ENCODE data around the gene CTDP1. TPM values are rescaled to one million over a fixed set of nuclear protein-coding genes. Genes with fewer than 3 reads are reported as not detected.

Gene CTDP1
- total and polyA plus RNA-seq, 9 of the 15 experiments (the other 6 are each of a cell fraction or from before 2014, with no cell fraction given) = 0.07 to 19.2 (median 4.0) TPM

- TF ChIP-seq ZNF280A (IDR thresholded peaks at IDR 0.05; ENCODE audit: low read depth, partially characterized antibody) (no peak), ZNF551 (CRISPR knock-in tag; IDR thresholded peaks at IDR 0.05) (no peak), ZBTB12 (CRISPR knock-in tag; IDR thresholded peaks at IDR 0.05) (no peak)
Measured at GRCh38 chr18:79699653-79700052, 20.1 kb downstream of the CTDP1 start (continued).

DNA sequence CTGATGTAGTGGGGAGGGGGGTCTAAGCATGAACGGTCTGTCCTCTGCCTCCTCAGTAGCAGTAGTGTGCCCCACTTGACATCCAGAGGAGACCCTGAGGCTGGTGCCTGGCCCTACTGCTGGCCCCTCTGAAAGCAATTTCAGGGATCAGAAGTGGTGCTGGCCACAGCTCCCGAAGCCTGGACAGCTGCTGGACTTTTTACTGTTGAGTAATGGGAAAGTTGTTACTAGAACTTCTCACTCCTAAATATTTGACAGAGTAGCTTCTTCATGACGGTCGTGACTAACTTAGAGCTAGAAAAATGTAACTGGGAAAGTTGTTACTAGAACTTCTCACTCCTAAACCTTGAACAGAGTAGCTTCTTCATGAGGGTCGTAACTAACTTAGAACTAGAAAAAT is 23.3 kb downstream of the CTDP1 start:
- DNase-seq (ENCODE audit: extremely low read depth in 1 of 4, low spot score in 3 of 4) (no peak), FAIRE-seq (no peak), ATAC-seq (no peak)
- Histone ChIP-seq H3K27me3 (ENCODE audit: control insufficient read depth in 2 of 2, insufficient read depth in 2 of 2, low read length in 2 of 2) (no peaks in the 10 kb centered on the region), H3K4me3 (no peak overlapping the region), H2AFZ (ENCODE audit: low read depth, low read length) (no peak overlapping the region), H3K4me1 (replicated peaks in 1 of 2; ENCODE audit: control insufficient read depth in 2 of 2, insufficient read depth in 2 of 2, low read length in 2 of 2) (no peaks in the 10 kb centered on the region), H3K27ac (ENCODE audit: extremely low read depth, low read depth, low read length) (no peak overlapping the region), H3K9me3 (replicated peaks; ENCODE audit: control insufficient read depth, insufficient read depth, low read depth, low read length) (no peaks in the 10 kb centered on the region), H3K9ac (ENCODE audit: insufficient read depth in 1 of 2, low read depth in 2 of 2, low read length in 2 of 2) (no peak overlapping the region), H4K20me1 (replicated peaks; ENCODE audit: control insufficient read depth, insufficient read depth, low read length) (no peaks in the 10 kb centered on the region), H3K36me3 (ENCODE audit: control insufficient read depth, insufficient read depth, low read length) (peaks cover 34% of the 10 kb centered on the region; the same call in 1 of the 3 replicates), H3K4me2 (ENCODE audit: insufficient read depth, low read length) (no peak overlapping the region), H3K9me1 (ENCODE audit: control insufficient read depth, insufficient read depth, low read length) (no peaks in the 10 kb centered on the region), H3K79me2 (ENCODE audit: control insufficient read depth, insufficient read depth, low read length) (no peaks in the 10 kb centered on the region)
- POLR2A ChIA-PET = interaction anchor here (1.1 kb wide), 1 partner anchor 22 kb away, joined by 3 read pairs; no protein-coding TSS in a partner anchor
- CTCF ChIA-PET (ENCODE audit: low intra/inter-chr PET ratio) = no interaction called here
- intact Hi-C loops (cut with micrococcal nuclease) (no loop called here), in situ Hi-C loops (cut with MboI) (no loop called here)
- 100% methylated on average over 5 of the region's 5 CpGs for WGBS (ENCODE audit: insufficient coverage, low coverage, missing lambda C conversion rate)
- BruUV-seq (replicated peaks) = no TSS peak
- TF ChIP-seq HNRNPLL (IDR thresholded peaks at IDR 0.05; ENCODE audit: low read depth, low read length, poor library complexity, severe bottlenecking) = no peak
- no peak for TF ChIP-seq RBM22 (IDR thresholded peaks at IDR 0.05; ENCODE audit: low read depth, low read length, poor library complexity, severe bottlenecking)
- TF ChIP-seq ESRRA (IDR thresholded peaks at IDR 0.05; ENCODE audit: borderline replicate concordance, low read depth) = no peak
- no peak for TF ChIP-seq NBN (IDR thresholded peaks at IDR 0.05; ENCODE audit: low read depth)
- no peak for TF ChIP-seq ZNF143 (CRISPR knock-in tag; IDR thresholded peaks at IDR 0.05)
